EH (cell line): ENCODE data around the gene NANOS3.
A peak's percentile ranks its signal among the peaks of the same experiment; 100 is the strongest.
"Not testable (repeated sequence)": the region's sequence is repeated elsewhere in the genome, so short reads cannot be mapped to it uniquely, and the experiment has no call there.

Source experiments
- DNase-seq: peaks from one replicate; pipeline ENCODE4 v3.0.0-alpha.2; 2015; ENCODE audit warnings: low read depth

Gene NANOS3

GRCh38 chr19:13843104-13843921 is 33.6 kb upstream of the NANOS3 start:
- DNase-seq = peak; percentile 87

DNA sequence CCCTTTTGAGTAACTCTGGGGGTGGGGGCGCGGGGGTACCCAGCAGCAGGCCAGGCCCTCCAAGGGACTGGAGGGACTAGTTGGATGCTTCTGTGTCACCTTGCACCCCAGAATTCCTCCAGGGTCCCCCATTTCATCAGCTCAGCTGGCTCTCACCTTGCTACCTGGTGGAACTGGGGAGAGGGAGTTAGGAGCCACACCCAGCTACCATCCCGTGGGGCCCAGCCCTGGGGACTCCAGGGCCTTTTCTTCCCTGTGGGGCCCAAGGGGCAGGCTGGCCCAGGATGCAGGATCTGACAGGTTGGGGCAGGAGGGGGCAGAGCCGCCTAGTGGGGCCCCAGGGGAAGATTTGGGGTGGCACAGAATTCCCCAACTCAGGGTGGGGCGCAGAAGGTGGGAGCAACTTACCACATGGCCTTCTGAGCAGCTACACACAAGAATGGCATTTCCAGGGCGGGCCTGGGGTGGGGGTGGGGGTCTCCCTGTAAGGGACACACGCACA is 32.8 kb upstream of the NANOS3 start:
- no peak for DNase-seq

GRCh38 chr19:13846557-13847406 is 30.2 kb upstream of the NANOS3 start:
- peak; percentile 96 for DNase-seq

GRCh38 chr19:13847407-13848339 is 29.3 kb upstream of the NANOS3 start:
- DNase-seq = peak; percentile 94

GRCh38 chr19:13848340-13848677 is 28.6 kb upstream of the NANOS3 start:
- DNase-seq = no peak

- DNase-seq = no peak
Observed at GRCh38 chr19:13848798-13849676, 27.9 kb upstream of the NANOS3 start.

- DNase-seq = peak; percentile 81
Observed at GRCh38 chr19:13849991-13850909, 26.7 kb upstream of the NANOS3 start.

DNA sequence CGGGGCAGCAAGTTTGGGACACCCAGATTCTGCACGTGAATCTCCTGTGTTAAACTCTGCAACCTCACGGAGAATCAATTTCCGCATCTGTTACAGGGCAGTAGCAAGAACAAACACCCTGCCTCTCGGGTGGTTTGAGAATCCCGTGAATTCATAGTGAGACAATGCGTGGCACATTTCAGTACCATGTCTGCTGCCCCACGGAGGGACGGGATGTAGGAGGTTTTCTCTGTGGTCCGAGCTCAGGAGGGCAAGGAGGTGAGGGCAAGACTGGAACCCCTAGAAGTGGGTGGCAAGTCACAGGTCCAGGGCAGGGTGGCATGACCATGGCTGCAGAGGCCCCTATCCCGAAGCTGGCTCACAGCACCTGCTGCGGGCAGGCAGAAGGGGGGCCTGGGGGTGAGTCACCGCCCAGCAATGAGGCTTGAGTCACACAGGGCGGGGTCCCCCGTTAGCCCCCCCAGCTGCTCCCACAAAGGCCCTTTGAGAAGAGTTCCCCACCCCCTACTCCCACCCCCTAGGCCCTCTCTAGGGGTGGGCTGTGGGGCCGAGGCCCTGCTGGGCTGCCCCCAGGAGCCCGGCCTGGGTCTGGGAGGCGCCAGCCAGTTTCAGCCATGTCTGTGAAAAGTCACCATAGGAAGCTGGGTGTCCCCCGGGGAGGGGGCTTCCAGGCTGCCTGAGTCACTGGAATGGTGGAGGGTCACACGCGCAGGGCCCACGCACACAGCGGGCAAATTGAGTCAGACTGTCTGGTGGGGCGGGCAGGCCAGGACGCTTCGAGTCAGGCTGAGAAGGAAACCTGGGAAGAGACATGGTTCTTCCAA is 25.8 kb upstream of the NANOS3 start:
- DNase-seq = peak; percentile 94

- not testable (repeated sequence) for DNase-seq
Observed at GRCh38 chr19:13851734-13852114, 25.2 kb upstream of the NANOS3 start.

GRCh38 chr19:13852171-13852707 is 24.7 kb upstream of the NANOS3 start:
- DNase-seq = not testable (repeated sequence)

GRCh38 chr19:13856497-13856896 is 20.4 kb upstream of the NANOS3 start:
- no peak for DNase-seq

- DNase-seq = peak; percentile 65
Observed at GRCh38 chr19:13859361-13859880, 17.5 kb upstream of the NANOS3 start.

GRCh38 chr19:13860679-13861391 is 16.1 kb upstream of the NANOS3 start:
- no peak for DNase-seq

DNA sequence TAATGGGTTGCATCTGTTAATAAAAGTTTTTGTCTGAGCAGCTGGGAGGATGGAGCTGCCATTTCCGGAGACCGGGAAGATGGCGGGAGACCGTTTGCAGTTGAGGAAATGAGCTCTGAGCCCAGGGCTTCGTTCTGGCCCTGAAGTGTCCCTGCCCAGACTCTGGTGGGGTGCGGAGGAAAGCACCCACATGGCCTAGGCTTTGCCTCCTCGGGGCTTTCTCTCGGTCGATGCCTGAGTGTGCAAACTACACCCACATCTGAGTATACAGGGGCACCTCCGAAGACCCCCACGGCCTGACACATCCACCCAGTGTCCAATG is 15.6 kb upstream of the NANOS3 start:
- DNase-seq = peak; percentile 61

DNA sequence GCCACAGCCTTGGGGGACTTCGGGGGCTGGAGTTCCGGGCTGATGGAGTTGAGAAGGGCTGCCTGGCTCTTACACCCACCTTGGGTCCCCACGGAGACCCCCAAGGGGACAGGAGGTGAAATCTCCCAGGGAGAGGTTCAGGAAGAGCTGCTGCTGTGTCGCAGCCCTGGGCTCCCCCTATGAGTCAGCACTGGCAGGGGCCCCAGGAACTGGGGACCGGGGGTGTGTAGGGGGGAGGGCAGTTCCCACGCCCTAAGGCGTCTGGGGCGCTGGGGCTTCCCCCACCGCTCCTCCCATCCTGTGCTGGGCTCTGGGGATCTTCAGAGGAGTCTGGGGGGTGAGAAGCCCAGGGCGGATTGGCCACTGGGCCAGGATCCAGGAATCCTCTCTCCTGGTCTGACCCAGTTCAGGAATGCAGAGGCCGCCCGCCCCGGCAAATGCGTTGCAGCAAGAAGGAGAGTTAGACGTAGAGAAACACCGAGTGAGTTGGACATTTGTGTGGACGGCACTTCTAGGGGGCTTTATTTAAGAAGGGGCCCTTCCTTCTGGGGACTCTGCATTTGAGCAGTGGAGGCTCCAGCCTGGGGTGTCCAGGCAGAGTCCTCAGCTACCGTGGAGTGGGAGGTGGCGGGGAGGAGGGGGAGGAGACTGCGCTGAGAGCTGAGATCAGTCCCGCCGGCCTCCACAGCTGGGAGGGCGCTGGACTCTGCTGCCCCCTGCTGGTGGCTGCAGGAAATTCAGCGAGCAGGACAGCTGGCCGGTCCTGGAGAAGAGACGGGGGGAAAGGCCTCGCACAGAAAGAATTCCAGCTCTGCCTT is 15.0 kb upstream of the NANOS3 start:
- peak; percentile 98 for DNase-seq

GRCh38 chr19:13864046-13864666 is 12.8 kb upstream of the NANOS3 start:
- no peak for DNase-seq
